Astrocyte (in vitro differentiated cells and primary cell): ENCODE results near the gene KCNQ1.

Experiments used
- EZH2 ChIP-seq: IDR thresholded peaks from 2 replicates; pipeline ENCODE4 v1.6.1; 2012; ENCODE audit warnings: mild to moderate bottlenecking, low read length, inconsistent platforms; ENCODE audit not compliant: insufficient read depth
- TF ChIP-seq, protein P1 (sequence below): IDR thresholded peaks from 2 replicates; pipeline ENCODE4 v1.5.1; 2011; ENCODE audit warnings: low read depth, mild to moderate bottlenecking, inconsistent platforms, low read length, moderate library complexity; ENCODE audit not compliant: insufficient read depth

DNA sequence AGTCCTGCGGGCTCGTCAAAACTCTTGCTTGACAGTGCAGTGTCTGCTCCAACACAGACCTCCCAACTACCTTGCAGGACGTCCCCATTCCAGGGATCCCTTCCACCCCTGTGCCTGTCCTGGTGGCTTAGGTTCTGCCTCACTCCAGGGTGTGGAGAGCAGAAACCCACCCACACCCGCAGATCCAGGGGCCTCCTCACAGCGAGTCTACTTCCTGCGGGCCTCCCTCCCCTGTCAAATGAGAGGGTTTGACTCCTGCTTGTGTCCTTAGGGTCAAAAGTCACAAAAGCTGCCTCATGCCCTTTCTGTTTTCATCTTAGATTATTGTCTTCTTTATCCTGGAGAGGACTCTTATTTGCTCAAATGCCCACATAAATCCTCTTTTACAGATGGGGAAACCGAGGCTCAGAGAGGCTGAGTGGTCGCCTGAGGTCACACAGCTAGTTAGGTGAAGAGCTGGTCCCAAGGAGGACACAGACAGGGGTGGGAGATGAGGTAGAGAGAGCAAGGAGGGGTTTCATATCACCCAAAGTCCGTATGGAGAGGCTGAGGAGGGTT is 336.1 kb downstream of the KCNQ1 start:
- TF ChIP-seq, protein P1, sequence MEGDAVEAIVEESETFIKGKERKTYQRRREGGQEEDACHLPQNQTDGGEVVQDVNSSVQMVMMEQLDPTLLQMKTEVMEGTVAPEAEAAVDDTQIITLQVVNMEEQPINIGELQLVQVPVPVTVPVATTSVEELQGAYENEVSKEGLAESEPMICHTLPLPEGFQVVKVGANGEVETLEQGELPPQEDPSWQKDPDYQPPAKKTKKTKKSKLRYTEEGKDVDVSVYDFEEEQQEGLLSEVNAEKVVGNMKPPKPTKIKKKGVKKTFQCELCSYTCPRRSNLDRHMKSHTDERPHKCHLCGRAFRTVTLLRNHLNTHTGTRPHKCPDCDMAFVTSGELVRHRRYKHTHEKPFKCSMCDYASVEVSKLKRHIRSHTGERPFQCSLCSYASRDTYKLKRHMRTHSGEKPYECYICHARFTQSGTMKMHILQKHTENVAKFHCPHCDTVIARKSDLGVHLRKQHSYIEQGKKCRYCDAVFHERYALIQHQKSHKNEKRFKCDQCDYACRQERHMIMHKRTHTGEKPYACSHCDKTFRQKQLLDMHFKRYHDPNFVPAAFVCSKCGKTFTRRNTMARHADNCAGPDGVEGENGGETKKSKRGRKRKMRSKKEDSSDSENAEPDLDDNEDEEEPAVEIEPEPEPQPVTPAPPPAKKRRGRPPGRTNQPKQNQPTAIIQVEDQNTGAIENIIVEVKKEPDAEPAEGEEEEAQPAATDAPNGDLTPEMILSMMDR, result no peak
- no peak for TF ChIP-seq EZH2
